HepG2 (cell line): ENCODE measurements around the gene GALNT10. TPM values are rescaled to one million over a fixed set of nuclear protein-coding genes. Genes with fewer than 3 reads are reported as not detected.

Experiments used
- ATM ChIP-seq: fragments of 450-650 bp; IDR thresholded peaks from 2 replicates; pipeline ENCODE4 v1.7.1; 2017; ENCODE audit warnings: mild to moderate bottlenecking, borderline replicate concordance
- NFE2L1 ChIP-seq: sonication (generic); formaldehyde crosslinking; IDR thresholded peaks from 2 replicates; pipeline ENCODE4 v1.4.0; 2020; ENCODE audit warnings: missing genetic modification reagents, mild to moderate bottlenecking, borderline replicate concordance
- NFKBIZ ChIP-seq: IDR thresholded peaks from 2 replicates; pipeline ENCODE4 v1.6.1; 2018; ENCODE audit warnings: missing genetic modification reagents, missing compliant biosample characterization
- PHF21A ChIP-seq: sonication (generic); formaldehyde crosslinking; IDR thresholded peaks from 2 replicates; pipeline ENCODE4 v1.5.0; 2020; ENCODE audit warnings: mild to moderate bottlenecking, missing genetic modification reagents
- SKI ChIP-seq: fragments of 450-650 bp; IDR thresholded peaks from one replicate; pipeline ENCODE4 v1.6.1; 2018; ENCODE audit warnings: mild to moderate bottlenecking; ENCODE audit not compliant: partially characterized antibody
- SMARCC2 ChIP-seq: fragments of 450-650 bp; IDR thresholded peaks from 2 replicates; pipeline ENCODE4 v1.6.1; 2017; ENCODE audit warnings: antibody characterized with exemption, mild to moderate bottlenecking
- SOX13 ChIP-seq, 3 experiments: fragments of 450-650 bp in 1 of 3; sonication (generic) in 1 of 3; formaldehyde crosslinking in 1 of 3; IDR thresholded peaks in 2 of 3; conservative IDR thresholded peaks in 1 of 3; 2 replicates each; pipeline versions ENCODE4 v1.5.0 to v1.6.1; 2016 to 2020; ENCODE audit warnings: antibody characterized with exemption in 1 of 3, mild to moderate bottlenecking in 1 of 3, missing compliant biosample characterization in 1 of 3, missing genetic modification reagents in 1 of 3, moderate library complexity in 1 of 3
- SP4 ChIP-seq: sonication (generic); formaldehyde crosslinking; IDR thresholded peaks from 2 replicates; pipeline ENCODE4 v1.8.1; 2023; ENCODE audit warnings: mild to moderate bottlenecking, missing genetic modification reagents
- ZNF121 ChIP-seq: sonication (generic); formaldehyde crosslinking; IDR thresholded peaks from 2 replicates; pipeline ENCODE4 v1.5.0; 2020; ENCODE audit warnings: mild to moderate bottlenecking, missing genetic modification reagents
- ZNF777 ChIP-seq: sonication (generic); formaldehyde crosslinking; IDR thresholded peaks from 2 replicates; pipeline ENCODE4 v1.4.0; 2020; ENCODE audit warnings: missing genetic modification reagents
- polyA plus RNA-seq, 8 experiments: library from polyadenylated mRNA; depleted of rRNA in 3 of 8; stranded (reverse) in 7 of 8; unstranded in 1 of 8; fragments of >200 nt; fragmentation: Illumina TruSeq in 4 of 8; extraction: Trizol in 4 of 8; gene quantifications; 2 replicates each; pipeline versions ENCODE4 v1.2.1 to v1.2.3, GENCODE V29; 2011 to 2016; ENCODE audit warnings: low read depth in 4 of 8, missing spikeins in 1 of 8, mixed read lengths in 1 of 8; ENCODE audit not compliant: insufficient read depth in 1 of 8
- total RNA-seq, 5 experiments: library from RNA; depleted of rRNA; stranded (reverse); fragments of >200 nt; fragmentation: Illumina TruSeq; extraction: Trizol; gene quantifications; 2 replicates each; pipeline ENCODE4 v1.2.3, GENCODE V29; 2016; ENCODE audit warnings: low read depth in 1 of 5
- TF ChIP-seq, protein P1 (sequence below): sonication (generic); formaldehyde crosslinking; IDR thresholded peaks from one replicate; pipeline ENCODE4 v1.5.1; 2020; ENCODE audit warnings: mild to moderate bottlenecking, missing genetic modification reagents; ENCODE audit errors: not compliant biosample characterization
- TF ChIP-seq, protein P2 (sequence below): sonication (generic); formaldehyde crosslinking; IDR thresholded peaks from 2 replicates; pipeline ENCODE4 v1.4.0; 2020; ENCODE audit warnings: mild to moderate bottlenecking, missing genetic modification reagents
- TF ChIP-seq, protein P3 (sequence below), 2 experiments: sonication (generic) in 1 of 2; formaldehyde crosslinking in 1 of 2; IDR thresholded peaks; 2 replicates each; pipeline versions ENCODE4 v1.5.1 to v1.6.1; 2011 to 2020; ENCODE audit warnings: borderline replicate concordance in 1 of 2, low read depth in 1 of 2, low read length in 1 of 2, mild to moderate bottlenecking in 1 of 2, missing genetic modification reagents in 1 of 2, moderate library complexity in 1 of 2

The GALNT10 gene
- total and polyA plus RNA-seq, 2 of the 13 experiments (the other 11 are each of a cell fraction or from before 2014, with no cell fraction given): 8.1 to 11.2 TPM

DNA sequence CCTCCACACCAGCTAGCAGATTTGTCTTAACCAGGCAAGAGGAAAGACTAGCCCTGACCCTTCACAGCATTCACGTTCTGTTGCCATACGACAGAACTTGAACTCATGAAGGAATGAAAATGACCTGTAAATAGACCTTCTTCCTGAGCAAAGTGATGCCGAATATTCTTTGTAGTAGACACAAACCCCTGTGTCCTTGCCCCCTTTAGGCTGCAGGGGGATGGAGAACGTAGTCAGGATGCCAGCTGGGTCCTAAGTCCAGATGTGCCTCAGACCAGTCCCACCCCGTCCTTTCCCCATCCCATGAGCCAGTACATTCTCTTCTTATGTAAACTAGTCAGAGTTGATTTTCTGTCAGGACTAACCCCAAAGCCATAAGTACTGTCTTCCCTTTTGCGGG is 151.1 kb downstream of the GALNT10 start (continued):
- TF ChIP-seq ATM: no peak
- TF ChIP-seq SP4 (CRISPR knock-in tag): no peak
- TF ChIP-seq SKI: peak; percentile 60
- TF ChIP-seq SOX13 (IDR thresholded peaks at IDR 0.05): no peak
- peak in 1 of 2 experiments; percentile 49; a peak in 1 of 4 replicates for TF ChIP-seq SOX13 (CRISPR knock-in tag; conservative IDR thresholded peaks at IDR 0.05 in 1 of 2, IDR thresholded peaks at IDR 0.05 in 1 of 2)
- TF ChIP-seq, protein P1, sequence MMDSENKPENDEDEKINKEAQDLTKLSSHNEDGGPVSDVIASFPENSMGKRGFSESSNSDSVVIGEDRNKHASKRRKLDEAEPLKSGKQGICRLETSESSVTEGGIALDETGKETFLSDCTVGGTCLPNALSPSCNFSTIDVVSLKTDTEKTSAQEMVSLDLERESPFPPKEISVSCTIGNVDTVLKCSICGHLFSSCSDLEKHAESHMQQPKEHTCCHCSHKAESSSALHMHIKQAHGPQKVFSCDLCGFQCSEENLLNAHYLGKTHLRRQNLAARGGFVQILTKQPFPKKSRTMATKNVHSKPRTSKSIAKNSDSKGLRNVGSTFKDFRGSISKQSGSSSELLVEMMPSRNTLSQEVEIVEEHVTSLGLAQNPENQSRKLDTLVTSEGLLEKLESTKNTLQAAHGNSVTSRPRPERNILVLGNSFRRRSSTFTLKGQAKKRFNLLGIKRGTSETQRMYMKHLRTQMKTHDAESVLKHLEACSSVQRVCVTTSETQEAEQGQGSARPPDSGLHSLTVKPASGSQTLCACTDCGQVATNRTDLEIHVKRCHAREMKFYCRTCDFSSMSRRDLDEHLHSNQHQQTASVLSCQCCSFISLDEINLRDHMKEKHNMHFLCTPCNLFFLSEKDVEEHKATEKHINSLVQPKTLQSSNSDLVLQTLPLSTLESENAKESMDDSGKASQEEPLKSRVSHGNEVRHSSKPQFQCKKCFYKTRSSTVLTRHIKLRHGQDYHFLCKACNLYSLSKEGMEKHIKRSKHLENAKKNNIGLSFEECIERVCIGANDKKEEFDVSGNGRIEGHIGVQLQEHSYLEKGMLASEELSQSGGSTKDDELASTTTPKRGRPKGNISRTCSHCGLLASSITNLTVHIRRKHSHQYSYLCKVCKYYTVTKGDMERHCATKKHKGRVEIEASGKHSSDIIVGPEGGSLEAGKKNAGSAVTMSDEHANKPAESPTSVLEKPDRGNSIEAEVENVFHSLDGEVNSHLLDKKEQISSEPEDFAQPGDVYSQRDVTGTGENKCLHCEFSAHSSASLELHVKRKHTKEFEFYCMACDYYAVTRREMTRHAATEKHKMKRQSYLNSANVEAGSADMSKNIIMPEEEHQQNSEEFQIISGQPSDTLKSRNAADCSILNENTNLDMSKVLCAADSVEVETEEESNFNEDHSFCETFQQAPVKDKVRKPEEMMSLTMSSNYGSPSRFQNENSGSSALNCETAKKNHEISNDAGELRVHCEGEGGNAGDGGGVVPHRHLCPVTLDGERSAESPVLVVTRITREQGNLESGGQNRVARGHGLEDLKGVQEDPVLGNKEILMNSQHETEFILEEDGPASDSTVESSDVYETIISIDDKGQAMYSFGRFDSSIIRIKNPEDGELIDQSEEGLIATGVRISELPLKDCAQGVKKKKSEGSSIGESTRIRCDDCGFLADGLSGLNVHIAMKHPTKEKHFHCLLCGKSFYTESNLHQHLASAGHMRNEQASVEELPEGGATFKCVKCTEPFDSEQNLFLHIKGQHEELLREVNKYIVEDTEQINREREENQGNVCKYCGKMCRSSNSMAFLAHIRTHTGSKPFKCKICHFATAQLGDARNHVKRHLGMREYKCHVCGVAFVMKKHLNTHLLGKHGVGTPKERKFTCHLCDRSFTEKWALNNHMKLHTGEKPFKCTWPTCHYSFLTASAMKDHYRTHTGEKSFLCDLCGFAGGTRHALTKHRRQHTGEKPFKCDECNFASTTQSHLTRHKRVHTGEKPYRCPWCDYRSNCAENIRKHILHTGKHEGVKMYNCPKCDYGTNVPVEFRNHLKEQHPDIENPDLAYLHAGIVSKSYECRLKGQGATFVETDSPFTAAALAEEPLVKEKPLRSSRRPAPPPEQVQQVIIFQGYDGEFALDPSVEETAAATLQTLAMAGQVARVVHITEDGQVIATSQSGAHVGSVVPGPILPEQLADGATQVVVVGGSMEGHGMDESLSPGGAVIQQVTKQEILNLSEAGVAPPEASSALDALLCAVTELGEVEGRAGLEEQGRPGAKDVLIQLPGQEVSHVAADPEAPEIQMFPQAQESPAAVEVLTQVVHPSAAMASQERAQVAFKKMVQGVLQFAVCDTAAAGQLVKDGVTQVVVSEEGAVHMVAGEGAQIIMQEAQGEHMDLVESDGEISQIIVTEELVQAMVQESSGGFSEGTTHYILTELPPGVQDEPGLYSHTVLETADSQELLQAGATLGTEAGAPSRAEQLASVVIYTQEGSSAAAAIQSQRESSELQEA (CRISPR knock-in tag): no peak
- no peak for TF ChIP-seq ZNF777 (CRISPR knock-in tag)
- TF ChIP-seq PHF21A (CRISPR knock-in tag): no peak; the same call in none of the 2 replicates
- no peak for TF ChIP-seq NFKBIZ (CRISPR knock-in tag)
- TF ChIP-seq, protein P2, sequence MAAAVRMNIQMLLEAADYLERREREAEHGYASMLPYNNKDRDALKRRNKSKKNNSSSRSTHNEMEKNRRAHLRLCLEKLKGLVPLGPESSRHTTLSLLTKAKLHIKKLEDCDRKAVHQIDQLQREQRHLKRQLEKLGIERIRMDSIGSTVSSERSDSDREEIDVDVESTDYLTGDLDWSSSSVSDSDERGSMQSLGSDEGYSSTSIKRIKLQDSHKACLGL (CRISPR knock-in tag): no peak
- TF ChIP-seq, protein P3, sequence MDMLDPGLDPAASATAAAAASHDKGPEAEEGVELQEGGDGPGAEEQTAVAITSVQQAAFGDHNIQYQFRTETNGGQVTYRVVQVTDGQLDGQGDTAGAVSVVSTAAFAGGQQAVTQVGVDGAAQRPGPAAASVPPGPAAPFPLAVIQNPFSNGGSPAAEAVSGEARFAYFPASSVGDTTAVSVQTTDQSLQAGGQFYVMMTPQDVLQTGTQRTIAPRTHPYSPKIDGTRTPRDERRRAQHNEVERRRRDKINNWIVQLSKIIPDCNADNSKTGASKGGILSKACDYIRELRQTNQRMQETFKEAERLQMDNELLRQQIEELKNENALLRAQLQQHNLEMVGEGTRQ (IDR thresholded peaks at IDR 0.05; ENCODE audit: low read depth, low read length): no peak
- TF ChIP-seq, protein P3 (CRISPR knock-in tag; IDR thresholded peaks at IDR 0.05; ENCODE audit: borderline replicate concordance): no peak
- TF ChIP-seq ZNF121 (CRISPR knock-in tag): no peak
- no peak for TF ChIP-seq NFE2L1
- no peak for TF ChIP-seq SMARCC2
